B cell (primary cell): Measurements from ENCODE around the gene SECTM1.

ENCODE experiments used
- CTCF ChIP-seq: fragments of 200-600 bp; IDR thresholded peaks from one replicate; pipeline ENCODE4 v1.8.0; 2022; ENCODE audit warnings: antibody characterized with exemption, mild to moderate bottlenecking
- EZH2 ChIP-seq: IDR thresholded peaks from 2 replicates; pipeline ENCODE4 v1.6.1; 2012; ENCODE audit warnings: borderline replicate concordance, low read depth, mild to moderate bottlenecking, moderate library complexity, low read length; ENCODE audit not compliant: insufficient read depth, poor library complexity, severe bottlenecking

GRCh38 chr17:82314012-82314726, 19.4 kb downstream of the SECTM1 start:
- TF ChIP-seq CTCF, result no peak
- TF ChIP-seq EZH2, result no peak
